Measurements from ENCODE around the gene RPS8. TPM values are rescaled to one million over a fixed set of nuclear protein-coding genes. Genes with fewer than 3 reads are reported as not detected.
"Not testable (repeated sequence)": the region's sequence is repeated elsewhere in the genome, so short reads cannot be mapped to it uniquely, and the experiment has no call there.

RPS8 gene
- polyA plus RNA-seq, 6 donors from 2014 or later, result 896 to 1,302 (median 1,132) TPM

DNA sequence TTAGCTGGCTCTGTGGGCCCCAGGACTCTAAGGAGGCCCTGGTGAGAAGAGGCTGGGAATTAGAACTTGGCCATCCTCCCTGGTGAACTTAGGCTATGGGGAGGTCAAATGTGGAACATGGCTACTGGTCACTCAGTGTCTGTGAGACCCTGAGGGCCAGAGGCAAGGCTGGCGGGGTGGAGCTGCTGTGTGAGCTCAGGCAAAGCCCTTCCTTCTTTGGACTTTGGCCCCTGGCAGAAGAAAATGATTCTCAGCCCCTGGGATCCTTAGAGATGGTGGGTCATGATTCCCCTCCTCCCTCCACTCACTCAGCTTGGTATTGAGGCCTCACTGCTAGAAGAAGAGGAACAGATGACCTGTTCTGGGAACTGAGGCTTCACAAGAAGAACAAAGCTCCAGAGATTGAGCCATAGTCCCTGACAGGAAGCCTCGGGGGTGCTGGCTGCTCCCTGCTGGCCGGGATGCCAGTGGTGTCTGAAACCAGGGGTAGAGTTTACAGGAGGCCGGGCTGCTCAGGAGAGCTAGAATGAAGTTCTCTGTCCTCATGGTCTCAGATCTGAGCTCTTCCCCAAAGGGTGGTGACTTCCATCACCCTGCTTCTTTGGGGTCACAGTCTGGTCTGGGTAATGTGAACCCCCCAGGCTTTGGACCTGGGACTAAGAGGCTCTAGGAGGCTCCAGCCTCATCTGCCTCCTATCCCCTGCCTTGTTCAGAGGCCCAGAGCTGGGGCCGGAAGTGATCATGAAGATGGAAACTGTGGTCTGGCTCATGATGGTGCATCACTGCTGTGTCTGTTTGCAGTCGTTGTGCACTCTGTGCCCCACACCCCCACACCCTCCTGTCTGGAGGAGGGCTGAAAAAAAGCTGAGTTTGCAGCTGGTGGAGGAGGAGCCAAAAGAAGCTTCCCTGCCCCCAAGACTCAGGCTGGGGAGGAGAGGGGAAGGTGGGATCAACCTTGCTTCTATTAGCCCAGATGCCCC is 33.9 kb downstream of the RPS8 start:
- Mint-ChIP-seq H3K9me3 (no peaks in the 10 kb centered on the region), H3K27me3 (no peaks in the 10 kb centered on the region), H3K36me3 (no peaks in the 10 kb centered on the region), H3K4me1 (peaks cover 47 to 65% (median 64%) of the 10 kb centered on the region in 3 donors), H3K27ac (peak overlapping the region; percentile 96 to 99 (median 98)), H3K4me3 (peak overlapping the region; percentile 51 to 83 (median 72))
- DNase-seq (peak; percentile 62), ATAC-seq (ENCODE audit: low read depth in 2 of 2) (peak; percentile 41 to 45)

DNA sequence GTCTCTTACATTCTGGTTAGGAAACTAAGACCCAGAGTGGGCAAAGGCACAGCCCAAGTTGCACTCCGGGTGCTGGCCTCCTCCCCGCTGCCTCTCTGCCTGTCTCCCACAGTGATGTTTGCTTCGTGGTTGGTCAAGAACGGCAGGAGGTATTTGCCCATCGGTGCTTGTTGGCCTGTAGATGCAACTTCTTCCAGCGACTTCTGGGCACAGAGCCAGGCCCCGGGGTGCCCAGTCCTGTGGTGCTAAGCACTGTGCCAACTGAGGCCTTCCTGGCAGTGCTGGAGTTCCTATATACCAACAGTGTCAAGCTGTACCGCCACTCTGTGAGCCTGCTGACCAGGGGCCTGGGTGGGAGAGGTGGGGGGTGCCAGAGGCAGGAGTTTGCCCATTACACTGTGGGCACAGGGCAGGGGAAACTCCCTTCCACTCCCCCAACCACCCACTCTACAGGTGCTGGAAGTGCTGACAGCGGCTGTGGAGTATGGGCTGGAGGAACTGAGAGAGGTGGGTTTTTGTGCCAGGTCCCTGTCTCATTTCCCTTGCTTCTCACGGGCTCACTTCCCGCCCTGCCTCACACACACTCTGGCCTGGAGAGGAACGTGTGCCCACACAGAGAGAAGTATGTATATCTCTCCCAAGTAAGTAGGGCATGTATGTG is 34.9 kb downstream of the RPS8 start:
- Mint-ChIP-seq H3K27ac (peak overlapping the region; percentile 51 to 99 (median 98)), H3K4me1 (peaks cover 54 to 73% (median 72%) of the 10 kb centered on the region in 3 donors), H3K9me3 (no peaks in the 10 kb centered on the region), H3K27me3 (no peaks in the 10 kb centered on the region), H3K36me3 (no peaks in the 10 kb centered on the region), H3K4me3 (peak overlapping the region in 6 of 8 donors; percentile 11 to 83 (median 76))
- ATAC-seq (ENCODE audit: low read depth in 2 of 2), result peak; percentile 20 to 21
- DNase-seq, result peak; percentile 44

DNA sequence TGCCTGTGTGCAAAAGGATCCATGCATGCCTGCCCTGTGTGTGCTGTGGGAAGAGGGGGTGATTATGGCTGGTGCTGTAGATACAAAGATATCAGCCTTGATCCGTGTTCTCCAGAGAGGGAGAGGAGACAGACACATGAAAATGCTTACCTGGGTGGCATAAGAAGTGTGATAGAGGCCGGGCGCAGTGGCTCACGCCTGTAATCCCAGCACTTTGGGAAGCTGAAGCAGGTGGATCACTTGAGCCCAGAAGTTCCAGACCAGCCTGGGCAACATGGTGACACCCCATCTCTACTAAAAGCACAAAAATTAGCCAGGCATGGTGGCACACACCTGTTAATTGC is 35.4 kb downstream of the RPS8 start:
- H3K27me3 Mint-ChIP-seq; ATAC-seq (ENCODE audit: low read depth in 2 of 2); H3K36me3 Mint-ChIP-seq; DNase-seq; H3K9me3 Mint-ChIP-seq: not testable (repeated sequence)
- H3K4me1 Mint-ChIP-seq, result peaks cover 56 to 76% (median 74%) of the 10 kb centered on the region in 3 donors
- peak overlapping the region in 2 of 6 donors; percentile 80 to 99 for H3K27ac Mint-ChIP-seq
- peak overlapping the region in 5 of 8 donors; percentile 11 to 89 (median 71) for H3K4me3 Mint-ChIP-seq

DNA sequence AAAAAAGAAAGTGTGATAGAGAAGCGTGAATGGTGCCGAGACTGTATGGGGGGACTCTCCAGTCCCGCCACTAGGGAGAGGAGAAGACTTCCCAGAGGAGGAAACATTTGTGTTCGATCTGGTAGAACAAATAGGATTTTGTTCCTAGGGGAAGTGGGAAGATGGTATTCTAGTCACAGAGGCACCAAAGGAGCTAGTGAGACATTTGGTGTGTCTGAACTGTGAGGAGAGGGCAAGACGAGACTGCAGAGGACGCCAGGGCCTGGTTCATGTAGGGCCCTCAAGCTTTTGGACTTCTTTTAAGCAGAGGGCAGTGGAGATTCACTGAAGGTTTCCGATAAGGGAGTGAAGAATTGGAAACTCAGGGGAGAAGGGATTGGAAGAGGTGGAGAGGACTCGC is 35.9 kb downstream of the RPS8 start:
- no peak for ATAC-seq (ENCODE audit: low read depth in 2 of 2)
- peak overlapping the region in 4 of 6 donors; percentile 38 to 99 (median 78) for H3K27ac Mint-ChIP-seq
- H3K4me1 Mint-ChIP-seq, result peaks cover 56 to 76% (median 74%) of the 10 kb centered on the region in 3 donors
- H3K36me3 Mint-ChIP-seq, result no peaks in the 10 kb centered on the region
- H3K27me3 Mint-ChIP-seq, result no peaks in the 10 kb centered on the region
- no peak for DNase-seq
- H3K4me3 Mint-ChIP-seq, result peak overlapping the region in 6 of 8 donors; percentile 5 to 89 (median 44)
- H3K9me3 Mint-ChIP-seq, result no peaks in the 10 kb centered on the region

DNA sequence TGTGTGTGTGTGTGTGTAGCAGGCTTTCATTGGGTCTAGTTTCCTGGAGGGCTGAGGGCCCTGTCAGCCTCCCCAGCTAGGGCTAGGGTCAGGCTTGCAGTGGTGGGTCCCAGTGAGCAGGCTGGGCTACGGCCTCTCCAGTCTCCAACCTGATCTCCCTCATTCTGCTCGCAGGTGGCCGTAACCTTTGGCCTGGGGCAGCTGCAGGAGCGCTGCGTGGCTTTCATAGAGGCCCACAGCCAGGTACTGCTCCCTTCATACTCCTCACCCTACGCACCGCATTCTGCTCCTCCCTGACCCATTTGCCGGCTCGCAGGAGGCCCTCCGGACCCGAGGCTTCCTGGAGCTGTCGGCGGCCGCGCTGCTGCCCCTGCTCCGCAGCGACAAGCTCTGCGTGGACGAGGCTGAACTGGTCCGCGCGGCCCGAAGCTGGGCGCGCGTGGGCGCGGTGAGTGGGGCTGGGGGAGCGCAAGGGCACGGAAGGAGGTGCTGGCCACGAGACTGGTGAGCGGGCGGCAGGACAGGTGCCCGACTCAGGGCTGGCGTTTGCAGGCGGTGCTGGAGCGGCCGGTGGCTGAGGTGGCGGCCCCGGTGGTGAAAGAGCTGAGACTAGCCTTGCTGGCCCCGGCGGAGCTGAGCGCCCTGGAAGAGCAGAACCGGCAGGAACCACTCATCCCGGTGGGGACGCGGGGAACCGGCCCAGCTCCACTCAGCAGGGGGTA is 37.6 kb downstream of the RPS8 start:
- Mint-ChIP-seq H3K9me3 (no peaks in the 10 kb centered on the region), H3K4me3 (peak overlapping the region; percentile 15 to 95 (median 82)), H3K27me3 (no peaks in the 10 kb centered on the region), H3K4me1 (peaks cover 50 to 66% (median 65%) of the 10 kb centered on the region in 3 donors), H3K36me3 (no peaks in the 10 kb centered on the region), H3K27ac (peak overlapping the region in 3 of 6 donors; percentile 54 to 99 (median 54))
- no peak for ATAC-seq (ENCODE audit: low read depth in 2 of 2)
- DNase-seq, result no peak

DNA sequence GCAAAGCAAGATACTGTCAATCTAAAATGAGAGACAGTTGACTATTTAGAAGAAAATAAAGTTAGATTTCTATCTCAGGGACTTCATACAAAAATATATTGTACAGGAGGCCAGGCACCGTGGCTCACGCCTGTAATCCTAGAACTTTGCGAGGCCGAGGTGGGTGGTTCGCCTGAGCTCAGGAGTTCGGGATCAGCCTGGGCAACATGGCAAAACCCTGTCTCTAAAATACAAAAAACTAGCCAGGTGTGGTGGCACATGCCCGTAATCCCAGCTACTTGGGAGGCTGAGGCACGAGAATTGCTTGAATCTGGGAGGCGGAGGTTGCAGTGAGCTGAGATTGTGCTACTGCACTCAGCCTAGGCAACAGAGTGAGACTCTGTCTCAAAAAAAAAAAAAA is 40.6 kb downstream of the RPS8 start:
- H3K9me3 Mint-ChIP-seq; DNase-seq; H3K27me3 Mint-ChIP-seq; ATAC-seq (ENCODE audit: low read depth in 2 of 2); H3K36me3 Mint-ChIP-seq: not testable (repeated sequence)
- H3K4me1 Mint-ChIP-seq, result peaks cover 50 to 62% (median 59%) of the 10 kb centered on the region in 3 donors
- peak overlapping the region in 1 of 6 donors; percentile 92 for H3K27ac Mint-ChIP-seq
- H3K4me3 Mint-ChIP-seq, result peak overlapping the region in 2 of 8 donors; percentile 20 to 91

- Mint-ChIP-seq H3K27ac (peak overlapping the region in 2 of 6 donors; percentile 4 to 100), H3K36me3 (no peaks in the 10 kb centered on the region), H3K9me3 (no peaks in the 10 kb centered on the region), H3K4me3 (peak overlapping the region in 6 of 8 donors; percentile 17 to 84 (median 53)), H3K4me1 (peaks cover 40 to 50% (median 49%) of the 10 kb centered on the region in 3 donors), H3K27me3 (no peaks in the 10 kb centered on the region)
- ATAC-seq (ENCODE audit: low read depth in 2 of 2), result no peak
- DNase-seq, result no peak
These were observed 42.0 kb downstream of the RPS8 start for GRCh38 chr1:44817307-44817706.

DNA sequence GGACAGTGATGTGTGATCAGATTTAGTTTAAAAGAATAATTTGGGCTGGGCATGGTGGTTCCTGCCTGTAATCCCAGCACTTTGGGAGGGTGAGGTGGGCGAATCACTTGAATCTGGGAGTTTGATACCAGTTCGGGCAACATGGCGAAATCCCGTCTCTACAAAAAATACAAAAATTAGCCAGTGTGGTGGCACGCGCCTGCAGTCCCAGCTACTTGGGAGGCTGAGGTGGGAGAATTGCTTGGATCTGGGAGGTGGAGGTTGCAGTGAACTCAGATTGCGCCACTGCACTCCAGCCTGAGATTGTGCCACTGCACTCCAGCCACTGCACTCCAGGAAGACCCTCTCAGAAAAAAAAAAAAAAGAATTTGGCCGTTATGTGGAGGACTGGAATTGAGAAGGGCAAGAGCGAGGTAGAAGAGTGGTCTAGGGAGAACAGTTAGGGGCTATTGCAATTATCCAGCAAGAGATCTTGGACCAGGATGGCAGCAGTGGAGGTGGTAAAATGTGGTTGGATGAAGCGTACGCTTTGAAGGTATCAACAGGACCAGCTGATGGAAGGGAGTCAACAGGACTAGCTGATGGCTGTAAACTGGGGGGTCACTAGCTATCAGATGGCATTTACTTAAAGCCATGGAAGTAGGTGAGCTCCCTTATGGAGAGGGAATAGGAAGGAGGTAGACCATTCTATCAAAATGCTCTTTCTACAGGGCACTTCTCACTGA is 42.6 kb downstream of the RPS8 start:
- Mint-ChIP-seq H3K27ac (peak overlapping the region in 4 of 6 donors; percentile 13 to 100 (median 48)), H3K36me3 (no peaks in the 10 kb centered on the region), H3K27me3 (no peaks in the 10 kb centered on the region), H3K4me3 (peak overlapping the region; percentile 26 to 84 (median 62)), H3K4me1 (peaks cover 40 to 49% (median 45%) of the 10 kb centered on the region in 3 donors), H3K9me3 (no peaks in the 10 kb centered on the region)
- DNase-seq (no peak), ATAC-seq (ENCODE audit: low read depth in 2 of 2) (no peak)

DNA sequence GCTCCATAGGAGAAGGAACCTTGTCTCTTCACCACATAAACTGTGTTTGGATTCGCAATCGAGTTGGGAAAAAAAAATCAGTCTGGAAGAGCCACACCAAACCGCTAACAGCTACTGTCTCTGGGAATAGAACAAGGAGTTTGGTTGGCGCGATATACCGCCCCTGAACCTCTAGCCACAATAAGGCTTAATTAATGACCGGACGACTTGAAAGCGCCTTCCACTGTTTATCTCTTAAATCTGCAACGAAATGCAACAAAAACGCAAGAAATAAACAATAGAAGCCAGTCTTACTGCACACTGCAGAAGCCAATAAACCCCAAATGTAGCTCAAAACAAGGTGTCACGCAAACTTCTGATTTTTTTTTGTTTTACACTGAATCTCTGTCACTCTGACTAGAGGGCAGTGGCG is 43.9 kb downstream of the RPS8 start:
- Mint-ChIP-seq H3K4me3 (peak overlapping the region; percentile 84 to 96 (median 93)), H3K4me1 (peaks cover 36 to 41% (median 41%) of the 10 kb centered on the region in 3 donors), H3K9me3 (no peaks in the 10 kb centered on the region), H3K27me3 (no peaks in the 10 kb centered on the region), H3K27ac (peak overlapping the region; percentile 100), H3K36me3 (no peaks in the 10 kb centered on the region)
- ATAC-seq (ENCODE audit: low read depth in 2 of 2) (no peak), DNase-seq (no peak)

- Mint-ChIP-seq H3K4me1 (peaks cover 34 to 39% (median 36%) of the 10 kb centered on the region in 3 donors), H3K27ac (peak overlapping the region; percentile 100), H3K36me3 (no peaks in the 10 kb centered on the region), H3K4me3 (peak overlapping the region; percentile 84 to 96 (median 93)), H3K9me3 (no peaks in the 10 kb centered on the region), H3K27me3 (peaks cover 0 to under 1% (median 0%) of the 10 kb centered on the region in 3 donors)
- peak; percentile 82 to 85 for ATAC-seq (ENCODE audit: low read depth in 2 of 2)
- peak; percentile 88 for DNase-seq
These were observed 44.4 kb downstream of the RPS8 start for GRCh38 chr1:44819608-44820327.

DNA sequence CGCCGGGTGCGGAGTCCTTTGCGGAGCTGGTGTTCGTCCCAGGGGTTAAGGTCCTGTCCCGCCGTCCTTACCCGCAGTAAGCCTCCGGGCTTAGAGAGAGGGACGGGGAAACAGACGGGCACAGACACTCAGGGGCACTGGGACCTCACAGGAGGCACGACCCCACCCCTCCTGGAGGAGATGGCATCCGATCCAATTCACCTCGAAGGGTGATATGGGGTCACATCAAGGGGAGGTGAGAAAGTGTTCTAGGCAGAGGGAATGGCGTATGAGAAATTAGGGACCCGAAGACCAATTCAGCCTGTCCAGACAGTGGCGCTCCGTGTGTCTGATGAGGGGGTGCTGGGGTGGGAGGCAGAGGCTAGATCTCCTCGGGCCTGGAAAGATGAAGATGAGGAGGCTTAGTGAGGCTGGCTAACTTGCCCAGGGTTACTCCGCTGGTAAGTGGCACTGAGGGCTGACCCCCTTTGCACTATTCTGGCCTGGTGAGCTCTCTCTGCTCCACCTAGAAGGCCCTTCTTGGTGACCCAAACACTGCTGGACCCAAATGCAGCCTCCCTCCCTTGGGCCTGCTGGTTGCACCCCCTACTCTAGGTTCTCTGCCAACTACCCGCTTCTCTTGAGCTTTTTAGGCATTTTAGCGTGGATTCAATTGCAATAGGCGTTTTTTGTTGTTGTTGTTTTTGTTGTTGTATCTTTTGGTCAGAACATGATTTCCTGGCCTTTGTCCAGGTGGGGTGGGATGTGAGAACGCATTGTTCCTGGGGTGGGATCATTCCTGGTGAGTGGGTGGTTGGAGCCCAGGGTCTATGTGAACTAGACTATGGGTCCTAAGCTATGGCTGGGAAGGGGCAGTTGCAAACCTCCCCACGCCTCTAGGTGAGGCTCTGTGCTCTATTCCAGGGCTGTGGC is 45.2 kb downstream of the RPS8 start:
- Mint-ChIP-seq H3K4me1 (peaks cover 27 to 32% (median 29%) of the 10 kb centered on the region in 3 donors), H3K27me3 (peaks cover 0 to 5% (median 0%) of the 10 kb centered on the region in 3 donors), H3K4me3 (peak overlapping the region; percentile 84 to 96 (median 93)), H3K36me3 (no peaks in the 10 kb centered on the region), H3K9me3 (no peaks in the 10 kb centered on the region), H3K27ac (peak overlapping the region; percentile 100)
- DNase-seq, result no peak
- no peak for ATAC-seq (ENCODE audit: low read depth in 2 of 2)
